Testis (tissue), 2 donors: ENCODE data around the gene UPK2.

Source experiments
- CTCF ChIP-seq, 3 experiments: fragments of 450-650 bp in 2 of 3; fragments of 200-600 bp in 1 of 3; sonication (generic) in 1 of 3; IDR thresholded peaks; one replicate each; pipeline ENCODE4 v1.5.1; 2016 to 2019; ENCODE audit warnings: antibody characterized with exemption in 3 of 3, mild to moderate bottlenecking in 2 of 3, moderate library complexity in 1 of 3
- POLR2A ChIP-seq: fragments of 450-650 bp; IDR thresholded peaks from one replicate; pipeline ENCODE4 v1.6.1; 2017; ENCODE audit warnings: antibody characterized with exemption, mild to moderate bottlenecking, moderate library complexity

- TF ChIP-seq CTCF (IDR thresholded peaks at IDR 0.05), result no peak
- TF ChIP-seq POLR2A, result no peak
These were observed 28.7 kb downstream of the UPK2 start for GRCh38 chr11:118984825-118985224.
